Body of pancreas (tissue), 4 donors: ENCODE data around the gene KLHDC4.

Experiments used
- CTCF ChIP-seq, 7 experiments: fragments of 450-650 bp in 4 of 7; fragments of 200-600 bp in 3 of 7; sonication (generic) in 3 of 7; IDR thresholded peaks; one replicate each; pipeline ENCODE4 v1.5.1; 2016 to 2019; ENCODE audit warnings: antibody characterized with exemption in 7 of 7
- POLR2A ChIP-seq, 3 donors: fragments of 450-650 bp; IDR thresholded peaks; one replicate each; pipeline ENCODE4 v1.6.1; 2016; ENCODE audit warnings: antibody characterized with exemption in 3 of 3, mild to moderate bottlenecking in 2 of 3

- TF ChIP-seq CTCF (IDR thresholded peaks at IDR 0.05) (no peak), POLR2A (IDR thresholded peaks at IDR 0.05) (no peak)
Observed at GRCh38 chr16:87712184-87712762, 53.5 kb downstream of the KLHDC4 start.
